Neural progenitor cell (in vitro differentiated cells): ENCODE measurements around the gene PSMB2. TPM values are rescaled to one million over a fixed set of nuclear protein-coding genes. Genes with fewer than 3 reads are reported as not detected.

Source experiments
- DNase-seq: peaks from one replicate; pipeline ENCODE4 v3.0.0-alpha.2; 2016; ENCODE audit warnings: low spot score
- H2AFZ ChIP-seq: fragments of 200-600 bp; sonication (generic); replicated peaks from 2 replicates; pipeline ENCODE4 v1.6.1; 2016; ENCODE audit warnings: antibody characterized with exemption
- H3F3A ChIP-seq: fragments of 200-600 bp; sonication (generic); 2 replicates; pipeline ENCODE4 v1.6.1; 2016; ENCODE audit warnings: antibody characterized with exemption, low read depth
- H3K27ac ChIP-seq: fragments of 200-600 bp; sonication (generic); 2 replicates; pipeline ENCODE4 v1.5.1; 2016; ENCODE audit warnings: mild to moderate bottlenecking
- H3K27me3 ChIP-seq: fragments of 200-600 bp; sonication (generic); 2 replicates; pipeline ENCODE4 v1.6.1; 2016; ENCODE audit warnings: mild to moderate bottlenecking, moderate library complexity
- H3K36me3 ChIP-seq: fragments of 200-600 bp; sonication (generic); 2 replicates; pipeline ENCODE4 v1.5.1; 2016
- H3K4me1 ChIP-seq: fragments of 200-600 bp; sonication (generic); 2 replicates; pipeline ENCODE4 v1.6.1; 2016; ENCODE audit warnings: mixed run types
- H3K4me2 ChIP-seq: fragments of 200-600 bp; sonication (generic); 2 replicates; pipeline ENCODE4 v1.6.1; 2016
- H3K4me3 ChIP-seq: fragments of 200-600 bp; sonication (generic); 2 replicates; pipeline ENCODE4 v1.5.1; 2016
- H3K79me2 ChIP-seq: fragments of 200-600 bp; sonication (generic); 2 replicates; pipeline ENCODE4 v1.6.1; 2016; ENCODE audit warnings: low read depth
- H3K9ac ChIP-seq: fragments of 200-600 bp; sonication (generic); 2 replicates; pipeline ENCODE4 v1.6.1; 2016
- H3K9me3 ChIP-seq: fragments of 200-600 bp; sonication (generic); 2 replicates; pipeline ENCODE4 v1.5.1; 2016; ENCODE audit warnings: low read depth
- H4K20me1 ChIP-seq: fragments of 200-600 bp; sonication (generic); 2 replicates; pipeline ENCODE4 v1.6.1; 2016; ENCODE audit warnings: low read depth
- H3K27ac Mint-ChIP-seq: 3 replicates; pipeline ENCODE4 v1.8.0; 2021; ENCODE audit warnings: mixed read lengths
- H3K27me3 Mint-ChIP-seq: 2 replicates; pipeline ENCODE4 v1.8.0; 2022; ENCODE audit warnings: low read depth, mild to moderate bottlenecking, inconsistent platforms, moderate library complexity, mixed read lengths; ENCODE audit not compliant: insufficient read depth
- H3K36me3 Mint-ChIP-seq: 3 replicates; pipeline ENCODE4 v1.8.0; 2021; ENCODE audit warnings: mixed read lengths
- H3K4me1 Mint-ChIP-seq: 3 replicates; pipeline ENCODE4 v1.8.0; 2021; ENCODE audit warnings: mixed read lengths
- H3K4me3 Mint-ChIP-seq: 3 replicates; pipeline ENCODE4 v1.8.0; 2021; ENCODE audit warnings: mild to moderate bottlenecking, moderate library complexity, mixed read lengths
- H3K9me3 Mint-ChIP-seq: 3 replicates; pipeline ENCODE4 v1.8.0; 2020; ENCODE audit warnings: mixed read lengths
- EZH2 ChIP-seq: fragments of 200-600 bp; sonication (generic); IDR thresholded peaks from 2 replicates; pipeline ENCODE4 v1.6.1; 2017; ENCODE audit warnings: antibody characterized with exemption, mild to moderate bottlenecking, moderate library complexity
- EZH2phosphoT487 ChIP-seq: fragments of 200-600 bp; sonication (generic); IDR thresholded peaks from 2 replicates; pipeline ENCODE4 v1.6.1; 2017; ENCODE audit warnings: antibody characterized with exemption
- total RNA-seq: library from RNA; depleted of rRNA; stranded (reverse); fragments of >200 nt; gene quantifications from 2 replicates; pipeline ENCODE4 v1.2.3, GENCODE V29; 2015; ENCODE audit warnings: low replicate concordance
- TF ChIP-seq, protein P1 (sequence below): fragments of 200-600 bp; sonication (generic); IDR thresholded peaks from 2 replicates; pipeline ENCODE4 v1.5.1; 2017; ENCODE audit warnings: antibody characterized with exemption, mild to moderate bottlenecking

The PSMB2 gene
- total RNA-seq, 1 donor from 2014 or later = 29.7 TPM

DNA sequence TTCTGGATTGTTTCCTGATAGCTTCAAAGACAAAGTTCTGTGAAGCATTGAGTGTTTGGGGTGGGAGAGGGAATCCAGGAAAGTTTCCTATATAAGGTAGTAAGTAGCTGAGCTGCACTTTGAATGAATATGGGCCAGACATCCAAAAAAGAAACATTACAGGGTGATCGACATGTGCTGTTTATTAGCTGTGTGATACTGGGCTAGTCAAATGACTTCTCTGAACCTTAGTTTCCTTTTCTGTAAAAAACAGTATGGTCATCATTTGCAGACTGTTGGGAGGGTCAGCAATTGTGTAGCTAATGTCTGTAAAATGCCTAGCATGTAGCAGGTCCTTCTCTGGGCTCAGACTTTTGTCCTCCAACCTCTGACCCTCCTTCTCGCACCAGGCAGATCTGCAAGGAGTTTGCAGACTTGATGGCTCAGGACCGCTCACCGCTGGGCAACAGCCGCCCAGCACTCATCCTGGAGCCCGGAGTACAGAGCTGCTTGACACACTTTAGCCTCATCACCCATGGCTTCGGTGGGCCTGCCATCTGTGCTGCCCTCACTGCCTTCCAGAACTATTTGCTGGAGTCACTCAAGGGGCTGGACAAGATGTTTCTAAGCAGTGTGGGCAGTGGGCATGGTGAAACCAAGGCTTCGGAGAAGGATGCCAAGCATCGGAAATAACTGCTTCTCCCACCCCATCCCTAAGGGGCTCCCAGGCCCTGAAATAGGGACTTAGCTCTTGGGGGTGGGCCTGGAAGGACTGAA, 47.1 kb downstream of the PSMB2 start:
- Histone ChIP-seq H3F3A (no peaks in the 10 kb centered on the region), H3K4me1 (no peaks in the 10 kb centered on the region), H3K27ac (no peak overlapping the region), H3K4me3 (no peak overlapping the region), H3K9me3 (no peaks in the 10 kb centered on the region), H3K27me3 (no peaks in the 10 kb centered on the region), H3K9ac (no peak overlapping the region), H2AFZ (no peak overlapping the region), H3K36me3 (no peaks in the 10 kb centered on the region), H3K4me2 (no peak overlapping the region), H3K79me2 (no peaks in the 10 kb centered on the region), H4K20me1 (no peaks in the 10 kb centered on the region)
- DNase-seq = no peak
- no peaks in the 10 kb centered on the region for H3K9me3 Mint-ChIP-seq
- TF ChIP-seq EZH2 (no peak), EZH2phosphoT487 (no peak)
- TF ChIP-seq, protein P1, sequence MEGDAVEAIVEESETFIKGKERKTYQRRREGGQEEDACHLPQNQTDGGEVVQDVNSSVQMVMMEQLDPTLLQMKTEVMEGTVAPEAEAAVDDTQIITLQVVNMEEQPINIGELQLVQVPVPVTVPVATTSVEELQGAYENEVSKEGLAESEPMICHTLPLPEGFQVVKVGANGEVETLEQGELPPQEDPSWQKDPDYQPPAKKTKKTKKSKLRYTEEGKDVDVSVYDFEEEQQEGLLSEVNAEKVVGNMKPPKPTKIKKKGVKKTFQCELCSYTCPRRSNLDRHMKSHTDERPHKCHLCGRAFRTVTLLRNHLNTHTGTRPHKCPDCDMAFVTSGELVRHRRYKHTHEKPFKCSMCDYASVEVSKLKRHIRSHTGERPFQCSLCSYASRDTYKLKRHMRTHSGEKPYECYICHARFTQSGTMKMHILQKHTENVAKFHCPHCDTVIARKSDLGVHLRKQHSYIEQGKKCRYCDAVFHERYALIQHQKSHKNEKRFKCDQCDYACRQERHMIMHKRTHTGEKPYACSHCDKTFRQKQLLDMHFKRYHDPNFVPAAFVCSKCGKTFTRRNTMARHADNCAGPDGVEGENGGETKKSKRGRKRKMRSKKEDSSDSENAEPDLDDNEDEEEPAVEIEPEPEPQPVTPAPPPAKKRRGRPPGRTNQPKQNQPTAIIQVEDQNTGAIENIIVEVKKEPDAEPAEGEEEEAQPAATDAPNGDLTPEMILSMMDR = no peak
- H3K4me1 Mint-ChIP-seq = no peaks in the 10 kb centered on the region
- no peak overlapping the region for H3K4me3 Mint-ChIP-seq
- peaks cover 2% of the 10 kb centered on the region for H3K36me3 Mint-ChIP-seq
- peaks cover 2% of the 10 kb centered on the region for H3K27me3 Mint-ChIP-seq
- H3K27ac Mint-ChIP-seq = no peak overlapping the region

DNA sequence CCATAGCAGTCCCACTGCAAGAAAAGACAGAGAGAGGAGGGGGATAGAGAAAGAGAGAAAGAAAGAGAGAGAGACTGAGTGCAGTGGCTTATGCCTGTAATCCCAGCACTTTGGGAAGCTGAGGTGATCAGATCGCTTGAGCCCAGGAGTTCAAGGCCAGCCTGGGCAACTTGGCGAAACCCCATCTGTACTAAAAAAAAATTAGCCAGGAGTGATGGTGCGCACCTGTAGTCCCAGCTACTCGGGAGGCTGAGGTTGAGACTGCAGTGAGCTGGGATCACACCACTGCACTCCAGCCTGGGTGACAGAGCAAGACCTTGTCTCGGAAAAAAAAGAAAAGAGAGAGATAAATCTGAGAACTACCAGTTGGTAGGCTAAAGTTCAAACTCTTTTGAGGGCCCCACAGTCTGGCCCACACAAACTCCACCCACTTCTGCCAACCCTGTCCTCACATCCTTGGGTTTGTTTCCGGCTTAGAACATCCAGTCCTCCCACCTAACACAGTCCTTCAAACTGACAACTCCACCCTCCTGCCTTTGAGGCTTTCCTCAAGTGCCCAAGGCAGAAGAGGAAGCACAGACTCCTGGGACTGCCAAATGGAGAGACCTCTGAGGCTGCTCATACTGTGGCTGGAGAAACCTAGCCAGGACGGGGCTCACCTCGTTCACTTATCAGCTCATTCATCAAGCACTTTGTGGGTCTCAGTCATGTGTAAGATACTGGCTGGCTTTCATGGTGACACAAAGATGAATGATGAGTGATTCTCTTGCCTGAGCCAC, 48.1 kb downstream of the PSMB2 start:
- H3K4me1 ChIP-seq = no peaks in the 10 kb centered on the region
- peaks cover 2% of the 10 kb centered on the region for H3K27me3 Mint-ChIP-seq
- H3K4me1 Mint-ChIP-seq = no peaks in the 10 kb centered on the region
- H3K4me3 ChIP-seq = no peak overlapping the region
- H3K9ac ChIP-seq = no peak overlapping the region
- TF ChIP-seq, protein P1 = no peak
- TF ChIP-seq EZH2 (no peak), EZH2phosphoT487 (no peak)
- no peaks in the 10 kb centered on the region for H3K9me3 Mint-ChIP-seq
- H3K4me3 Mint-ChIP-seq = no peak overlapping the region
- H3K27me3 ChIP-seq = no peaks in the 10 kb centered on the region
- H3K9me3 ChIP-seq = no peaks in the 10 kb centered on the region
- no peaks in the 10 kb centered on the region for H3F3A ChIP-seq
- no peak for DNase-seq
- H3K27ac Mint-ChIP-seq = no peak overlapping the region
- peaks cover 2% of the 10 kb centered on the region for H3K36me3 Mint-ChIP-seq
- H3K36me3 ChIP-seq = no peaks in the 10 kb centered on the region
- H4K20me1 ChIP-seq = no peaks in the 10 kb centered on the region
- H3K79me2 ChIP-seq = no peaks in the 10 kb centered on the region
- H3K4me2 ChIP-seq = no peak overlapping the region
- no peak overlapping the region for H2AFZ ChIP-seq
- no peak overlapping the region for H3K27ac ChIP-seq

DNA sequence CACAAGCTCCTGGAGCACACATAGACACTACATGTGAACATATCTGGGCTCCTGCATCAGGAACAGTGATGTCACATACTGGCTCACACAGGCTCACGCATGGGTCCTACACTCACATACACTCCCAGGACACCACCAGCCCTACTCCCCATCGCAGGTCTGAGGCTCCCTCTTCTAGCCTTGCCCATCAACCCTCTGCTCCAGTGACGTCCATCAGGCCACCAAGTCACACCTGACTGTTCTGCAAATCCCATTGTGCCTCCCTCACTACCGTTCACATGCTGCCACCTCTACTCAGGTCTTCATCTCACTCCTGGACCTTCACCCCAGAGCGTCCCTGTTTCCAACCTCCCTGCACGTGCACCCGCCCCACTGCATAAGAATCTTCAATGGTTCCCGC, 50.1 kb downstream of the PSMB2 start:
- Histone ChIP-seq H3K4me3 (no peak overlapping the region), H3K79me2 (no peaks in the 10 kb centered on the region), H3K27me3 (no peaks in the 10 kb centered on the region), H3K9me3 (no peaks in the 10 kb centered on the region), H3F3A (no peaks in the 10 kb centered on the region), H3K4me1 (no peaks in the 10 kb centered on the region), H3K9ac (no peak overlapping the region), H2AFZ (no peak overlapping the region), H3K27ac (no peak overlapping the region), H4K20me1 (no peaks in the 10 kb centered on the region), H3K36me3 (no peaks in the 10 kb centered on the region), H3K4me2 (no peak overlapping the region)
- no peak overlapping the region for H3K4me3 Mint-ChIP-seq
- H3K9me3 Mint-ChIP-seq = no peaks in the 10 kb centered on the region
- H3K4me1 Mint-ChIP-seq = no peaks in the 10 kb centered on the region
- DNase-seq = no peak
- peaks cover 2% of the 10 kb centered on the region for H3K36me3 Mint-ChIP-seq
- no peak overlapping the region for H3K27ac Mint-ChIP-seq
- peaks cover 4% of the 10 kb centered on the region for H3K27me3 Mint-ChIP-seq
- TF ChIP-seq, protein P1 = no peak
- no peak for TF ChIP-seq EZH2phosphoT487
- no peak for TF ChIP-seq EZH2
